OCI-LY3 (cell line): ENCODE measurements around the gene LIM2.

ENCODE experiments used
- H2AFZ ChIP-seq: fragments of 200-600, 300-600 bp; shearing (Covaris generic); 2 replicates; pipeline ENCODE4 v1.6.0; 2014; ENCODE audit warnings: antibody characterized with exemption, low read depth, low read length
- H3K27ac ChIP-seq: fragments of 200-600, 300-600 bp; sonication (generic); 2 replicates; pipeline ENCODE4 v1.5.1; 2014; ENCODE audit warnings: mild to moderate bottlenecking, low read length, moderate library complexity, mixed read lengths
- H3K27me3 ChIP-seq: fragments of 200-600, 300-600 bp; sonication (generic); 2 replicates; pipeline ENCODE4 v1.6.1; 2014; ENCODE audit warnings: low read depth, low read length, mixed read lengths
- H3K36me3 ChIP-seq: fragments of 200-600, 300-600 bp; sonication (generic); replicated peaks from 2 replicates; pipeline ENCODE3; 2014; ENCODE audit warnings: low read depth, low read length, mixed read lengths
- H3K4me1 ChIP-seq: fragments of 300-600, 200-600 bp; sonication (generic); 2 replicates; pipeline ENCODE4 v1.6.1; 2014; ENCODE audit warnings: low read length, mixed read lengths
- H3K4me2 ChIP-seq: fragments of 200-600, 300-600 bp; sonication (generic); 2 replicates; pipeline ENCODE4 v1.6.1; 2014; ENCODE audit warnings: low read length, mixed read lengths
- H3K4me3 ChIP-seq: fragments of 300-600, 200-600 bp; sonication (generic); 2 replicates; pipeline ENCODE4 v1.5.1; 2014; ENCODE audit warnings: antibody characterized with exemption, mild to moderate bottlenecking, low read length, moderate library complexity
- H3K79me2 ChIP-seq: fragments of 300-600, 200-600 bp; shearing (Covaris generic); 2 replicates; pipeline ENCODE4 v1.6.1; 2014; ENCODE audit warnings: mild to moderate bottlenecking, low read length, mixed read lengths
- H3K9ac ChIP-seq: fragments of 300-600, 200-600 bp; shearing (Covaris generic); 2 replicates; pipeline ENCODE4 v1.6.0; 2014; ENCODE audit warnings: mild to moderate bottlenecking, low read length, moderate library complexity
- H3K9me3 ChIP-seq: fragments of 200-600, 300-600 bp; shearing (Covaris generic); 2 replicates; pipeline ENCODE4 v1.6.1; 2014; ENCODE audit warnings: low read length, mixed read lengths; ENCODE audit not compliant: insufficient read depth
- H4K20me1 ChIP-seq: fragments of 200-600, 300-600 bp; sonication (generic); 2 replicates; pipeline ENCODE4 v1.6.1; 2016; ENCODE audit warnings: low read length, mixed read lengths; ENCODE audit not compliant: insufficient read depth
- EZH2phosphoT487 ChIP-seq: fragments of 200-600 bp; shearing (Covaris generic); IDR thresholded peaks from 2 replicates; pipeline ENCODE4 v1.6.1; 2018; ENCODE audit warnings: antibody characterized with exemption, mixed run types, low read depth
- TF ChIP-seq, protein P1 (sequence below): fragments of 200-600, 300-600 bp; sonication (generic); IDR thresholded peaks from 2 replicates; pipeline ENCODE4 v1.5.1; 2014; ENCODE audit warnings: antibody characterized with exemption, low read length, low read depth

The LIM2 gene

DNA sequence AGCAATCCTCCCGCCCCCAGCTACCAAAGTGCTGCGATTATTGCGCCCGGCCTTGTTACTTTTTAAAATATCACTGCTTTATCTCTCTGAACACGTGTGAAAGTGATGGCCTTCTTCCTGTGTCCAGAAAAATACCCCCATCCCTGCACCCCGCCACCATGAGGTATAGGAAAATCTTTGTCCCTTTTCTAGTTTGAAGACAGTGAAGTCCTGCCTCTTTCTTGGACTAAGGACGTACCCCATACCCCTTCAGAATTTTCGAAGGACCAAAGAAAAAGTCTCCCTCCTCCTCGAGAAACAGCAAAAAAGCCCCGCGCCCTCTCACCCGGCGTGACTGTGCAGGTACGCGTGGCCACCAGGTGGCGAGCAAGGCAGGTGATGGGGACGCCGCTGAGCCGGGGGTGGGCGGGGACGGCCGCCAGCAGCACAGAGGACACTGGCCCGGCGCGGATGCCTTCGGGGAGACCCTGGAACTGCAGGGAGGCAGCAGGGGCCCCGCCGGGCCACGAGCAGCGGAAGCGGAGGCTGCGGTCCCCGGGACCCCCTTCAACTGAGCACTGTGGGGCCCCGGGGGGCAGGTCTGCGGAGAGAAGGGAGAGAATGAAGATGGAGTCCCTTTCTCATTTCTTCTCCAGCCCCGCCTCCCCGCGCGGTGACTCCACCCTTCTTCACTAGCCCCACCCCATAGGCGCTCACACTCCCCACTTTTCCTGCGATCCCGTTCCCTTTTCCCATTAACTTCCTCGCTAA is 49.0 kb downstream of the LIM2 start:
- H3K4me2 ChIP-seq: peak overlapping the region; percentile 85
- peak overlapping the region; percentile 33; the same call in 1 of the 2 replicates for H3K9ac ChIP-seq
- no peaks in the 10 kb centered on the region for H4K20me1 ChIP-seq
- peak overlapping the region; percentile 73 for H2AFZ ChIP-seq
- H3K79me2 ChIP-seq: no peaks in the 10 kb centered on the region
- H3K27ac ChIP-seq: no peak overlapping the region
- no peaks in the 10 kb centered on the region for H3K9me3 ChIP-seq
- peaks cover 9% of the 10 kb centered on the region; the same call in 1 of the 2 replicates for H3K27me3 ChIP-seq
- H3K4me1 ChIP-seq: peaks cover 4% of the 10 kb centered on the region
- no peak for TF ChIP-seq EZH2phosphoT487
- TF ChIP-seq, protein P1, sequence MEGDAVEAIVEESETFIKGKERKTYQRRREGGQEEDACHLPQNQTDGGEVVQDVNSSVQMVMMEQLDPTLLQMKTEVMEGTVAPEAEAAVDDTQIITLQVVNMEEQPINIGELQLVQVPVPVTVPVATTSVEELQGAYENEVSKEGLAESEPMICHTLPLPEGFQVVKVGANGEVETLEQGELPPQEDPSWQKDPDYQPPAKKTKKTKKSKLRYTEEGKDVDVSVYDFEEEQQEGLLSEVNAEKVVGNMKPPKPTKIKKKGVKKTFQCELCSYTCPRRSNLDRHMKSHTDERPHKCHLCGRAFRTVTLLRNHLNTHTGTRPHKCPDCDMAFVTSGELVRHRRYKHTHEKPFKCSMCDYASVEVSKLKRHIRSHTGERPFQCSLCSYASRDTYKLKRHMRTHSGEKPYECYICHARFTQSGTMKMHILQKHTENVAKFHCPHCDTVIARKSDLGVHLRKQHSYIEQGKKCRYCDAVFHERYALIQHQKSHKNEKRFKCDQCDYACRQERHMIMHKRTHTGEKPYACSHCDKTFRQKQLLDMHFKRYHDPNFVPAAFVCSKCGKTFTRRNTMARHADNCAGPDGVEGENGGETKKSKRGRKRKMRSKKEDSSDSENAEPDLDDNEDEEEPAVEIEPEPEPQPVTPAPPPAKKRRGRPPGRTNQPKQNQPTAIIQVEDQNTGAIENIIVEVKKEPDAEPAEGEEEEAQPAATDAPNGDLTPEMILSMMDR: peak; percentile 97
- peak overlapping the region; percentile 79 for H3K4me3 ChIP-seq
- H3K36me3 ChIP-seq: no peaks in the 10 kb centered on the region

DNA sequence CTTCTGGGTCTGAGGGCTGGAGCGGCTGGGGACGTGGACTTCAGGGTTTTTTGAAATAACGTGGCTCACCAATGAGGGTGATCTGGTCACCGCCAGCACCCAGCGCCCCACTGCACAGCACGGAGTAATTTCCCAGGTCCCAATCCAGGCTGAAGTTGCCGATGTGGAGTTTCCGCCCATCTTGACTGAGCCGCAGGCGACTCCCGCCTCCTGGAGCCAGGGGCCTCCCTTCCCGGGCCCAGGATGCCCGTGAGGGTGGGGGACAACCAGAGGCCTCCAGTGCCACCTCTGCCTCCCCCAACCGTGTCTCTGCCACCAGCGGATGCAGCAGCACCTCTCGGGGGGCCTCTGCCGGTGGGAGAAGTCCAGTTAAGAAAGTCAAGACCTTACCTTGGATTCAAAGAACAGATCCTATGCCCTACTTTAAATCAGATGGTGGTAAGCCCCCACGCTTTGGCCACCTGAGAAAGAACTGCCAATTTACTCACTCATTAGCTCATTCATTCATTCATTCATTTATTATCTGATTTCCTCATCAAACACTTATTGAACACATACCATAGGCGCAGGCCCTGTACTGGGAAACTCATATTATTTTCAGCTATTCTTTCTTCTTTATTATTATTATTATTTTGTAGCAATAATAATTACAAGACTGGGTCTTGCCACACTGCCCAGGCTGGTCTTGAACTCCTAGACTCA is 49.8 kb downstream of the LIM2 start:
- H3K9me3 ChIP-seq: no peaks in the 10 kb centered on the region
- H3K36me3 ChIP-seq: no peaks in the 10 kb centered on the region
- TF ChIP-seq EZH2phosphoT487: no peak
- TF ChIP-seq, protein P1: no peak
- peaks cover 3% of the 10 kb centered on the region; the same call in 1 of the 2 replicates for H3K4me1 ChIP-seq
- H3K27ac ChIP-seq: no peak overlapping the region
- no peaks in the 10 kb centered on the region for H4K20me1 ChIP-seq
- peak overlapping the region; percentile 85 for H3K4me2 ChIP-seq
- peaks cover 9% of the 10 kb centered on the region; the same call in 1 of the 2 replicates for H3K27me3 ChIP-seq
- H2AFZ ChIP-seq: no peak overlapping the region
- peak overlapping the region; percentile 79; the same call in 1 of the 2 replicates for H3K4me3 ChIP-seq
- no peaks in the 10 kb centered on the region for H3K79me2 ChIP-seq
- no peak overlapping the region for H3K9ac ChIP-seq

DNA sequence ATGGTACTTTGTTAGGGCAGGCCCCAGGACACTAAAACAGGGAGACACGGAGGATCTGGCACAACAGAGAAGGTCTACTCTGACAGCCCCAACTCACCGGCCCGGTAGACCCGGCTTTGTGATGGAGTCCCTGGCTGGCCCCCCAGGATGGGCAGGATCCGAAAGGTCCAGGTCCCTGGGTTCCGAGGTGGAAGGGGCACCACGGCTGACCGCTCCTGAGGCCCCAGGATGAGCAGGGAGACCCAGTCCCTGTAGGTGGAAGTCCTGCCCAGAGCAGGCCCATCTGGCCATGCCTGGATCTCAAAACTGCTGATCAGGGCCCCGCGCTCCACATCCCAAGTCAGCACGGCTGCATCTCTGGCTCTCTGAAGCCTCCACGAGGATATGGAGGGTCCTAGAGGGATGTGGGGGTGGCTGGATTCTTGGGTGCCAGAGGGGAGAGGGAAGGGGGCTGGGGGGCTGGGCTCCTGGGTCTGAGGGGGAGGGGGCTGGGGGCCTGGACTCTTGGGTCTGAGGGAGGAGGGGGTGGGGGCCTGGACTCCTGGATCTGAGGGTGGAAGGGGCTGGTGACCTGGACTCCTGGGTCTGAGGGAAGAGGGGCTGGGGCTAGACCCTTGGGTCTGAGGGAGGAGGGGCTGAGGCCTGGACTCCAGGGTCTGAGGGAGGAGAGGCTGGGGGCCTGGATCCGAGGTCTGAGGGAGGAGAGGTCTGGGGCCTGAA is 50.5 kb downstream of the LIM2 start:
- no peak overlapping the region for H3K9ac ChIP-seq
- peaks cover 9% of the 10 kb centered on the region; the same call in 1 of the 2 replicates for H3K27me3 ChIP-seq
- H3K9me3 ChIP-seq: no peaks in the 10 kb centered on the region
- no peak overlapping the region for H2AFZ ChIP-seq
- TF ChIP-seq, protein P1: no peak
- TF ChIP-seq EZH2phosphoT487: no peak
- no peaks in the 10 kb centered on the region for H3K79me2 ChIP-seq
- peaks cover 3% of the 10 kb centered on the region; the same call in 1 of the 2 replicates for H3K4me1 ChIP-seq
- H3K4me2 ChIP-seq: no peak overlapping the region
- no peak overlapping the region for H3K27ac ChIP-seq
- no peaks in the 10 kb centered on the region for H3K36me3 ChIP-seq
- H3K4me3 ChIP-seq: no peak overlapping the region
- H4K20me1 ChIP-seq: no peaks in the 10 kb centered on the region
